HL-60 (cell line): ENCODE data around the gene MAB21L3.

Experiments
- DNase-seq, 2 experiments: peaks; one replicate each; pipeline ENCODE4 v3.0.0-alpha.2; 2010 to 2020; ENCODE audit warnings: low read depth in 1 of 2, low spot score in 1 of 2
- H3K27ac ChIP-seq: fragments of 250-450 bp; sonication (Bioruptor Pico); replicated peaks from 2 replicates; pipeline ENCODE4 v1.5.1; 2020; ENCODE audit warnings: mild to moderate bottlenecking, moderate library complexity
- H3K27me3 ChIP-seq: fragments of 250-450 bp; sonication (Bioruptor Pico); 2 replicates; pipeline ENCODE4 v1.5.1; 2021; ENCODE audit warnings: mild to moderate bottlenecking, moderate library complexity; ENCODE audit not compliant: insufficient read depth, poor library complexity, severe bottlenecking
- H3K4me3 ChIP-seq: replicated peaks from 2 replicates; pipeline ENCODE4 v1.5.1; 2011; ENCODE audit warnings: mild to moderate bottlenecking, control low read depth, low read length; ENCODE audit not compliant: insufficient read depth
- GABPA ChIP-seq: IDR thresholded peaks from 2 replicates; pipeline ENCODE4 v1.6.1; 2012; ENCODE audit warnings: low read depth
- POLR2AphosphoS5 ChIP-seq: IDR thresholded peaks from 2 replicates; pipeline ENCODE4 v1.6.1; 2012; ENCODE audit warnings: low read depth
- SPI1 ChIP-seq: IDR thresholded peaks from 2 replicates; pipeline ENCODE4 v1.6.1; 2012; ENCODE audit warnings: low read depth, mild to moderate bottlenecking, borderline replicate concordance
- TF ChIP-seq, protein P1 (sequence below): IDR thresholded peaks from 2 replicates; pipeline ENCODE4 v1.6.1; 2012; ENCODE audit warnings: low read depth; ENCODE audit not compliant: insufficient replicate concordance
- TF ChIP-seq, protein P2 (sequence below): IDR thresholded peaks from one replicate; pipeline ENCODE4 v1.5.1; 2011; ENCODE audit warnings: low read length, control low read depth, inconsistent platforms; ENCODE audit not compliant: insufficient read depth

MAB21L3 gene

GRCh38 chr1:116076831-116077230 lies 34.4 kb upstream of the MAB21L3 start:
- H3K4me3 ChIP-seq, result no peak overlapping the region
- no peak for DNase-seq
- TF ChIP-seq POLR2AphosphoS5 (no peak), SPI1 (no peak), GABPA (no peak)
- TF ChIP-seq, protein P1, sequence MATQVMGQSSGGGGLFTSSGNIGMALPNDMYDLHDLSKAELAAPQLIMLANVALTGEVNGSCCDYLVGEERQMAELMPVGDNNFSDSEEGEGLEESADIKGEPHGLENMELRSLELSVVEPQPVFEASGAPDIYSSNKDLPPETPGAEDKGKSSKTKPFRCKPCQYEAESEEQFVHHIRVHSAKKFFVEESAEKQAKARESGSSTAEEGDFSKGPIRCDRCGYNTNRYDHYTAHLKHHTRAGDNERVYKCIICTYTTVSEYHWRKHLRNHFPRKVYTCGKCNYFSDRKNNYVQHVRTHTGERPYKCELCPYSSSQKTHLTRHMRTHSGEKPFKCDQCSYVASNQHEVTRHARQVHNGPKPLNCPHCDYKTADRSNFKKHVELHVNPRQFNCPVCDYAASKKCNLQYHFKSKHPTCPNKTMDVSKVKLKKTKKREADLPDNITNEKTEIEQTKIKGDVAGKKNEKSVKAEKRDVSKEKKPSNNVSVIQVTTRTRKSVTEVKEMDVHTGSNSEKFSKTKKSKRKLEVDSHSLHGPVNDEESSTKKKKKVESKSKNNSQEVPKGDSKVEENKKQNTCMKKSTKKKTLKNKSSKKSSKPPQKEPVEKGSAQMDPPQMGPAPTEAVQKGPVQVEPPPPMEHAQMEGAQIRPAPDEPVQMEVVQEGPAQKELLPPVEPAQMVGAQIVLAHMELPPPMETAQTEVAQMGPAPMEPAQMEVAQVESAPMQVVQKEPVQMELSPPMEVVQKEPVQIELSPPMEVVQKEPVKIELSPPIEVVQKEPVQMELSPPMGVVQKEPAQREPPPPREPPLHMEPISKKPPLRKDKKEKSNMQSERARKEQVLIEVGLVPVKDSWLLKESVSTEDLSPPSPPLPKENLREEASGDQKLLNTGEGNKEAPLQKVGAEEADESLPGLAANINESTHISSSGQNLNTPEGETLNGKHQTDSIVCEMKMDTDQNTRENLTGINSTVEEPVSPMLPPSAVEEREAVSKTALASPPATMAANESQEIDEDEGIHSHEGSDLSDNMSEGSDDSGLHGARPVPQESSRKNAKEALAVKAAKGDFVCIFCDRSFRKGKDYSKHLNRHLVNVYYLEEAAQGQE, result no peak
- TF ChIP-seq, protein P2, sequence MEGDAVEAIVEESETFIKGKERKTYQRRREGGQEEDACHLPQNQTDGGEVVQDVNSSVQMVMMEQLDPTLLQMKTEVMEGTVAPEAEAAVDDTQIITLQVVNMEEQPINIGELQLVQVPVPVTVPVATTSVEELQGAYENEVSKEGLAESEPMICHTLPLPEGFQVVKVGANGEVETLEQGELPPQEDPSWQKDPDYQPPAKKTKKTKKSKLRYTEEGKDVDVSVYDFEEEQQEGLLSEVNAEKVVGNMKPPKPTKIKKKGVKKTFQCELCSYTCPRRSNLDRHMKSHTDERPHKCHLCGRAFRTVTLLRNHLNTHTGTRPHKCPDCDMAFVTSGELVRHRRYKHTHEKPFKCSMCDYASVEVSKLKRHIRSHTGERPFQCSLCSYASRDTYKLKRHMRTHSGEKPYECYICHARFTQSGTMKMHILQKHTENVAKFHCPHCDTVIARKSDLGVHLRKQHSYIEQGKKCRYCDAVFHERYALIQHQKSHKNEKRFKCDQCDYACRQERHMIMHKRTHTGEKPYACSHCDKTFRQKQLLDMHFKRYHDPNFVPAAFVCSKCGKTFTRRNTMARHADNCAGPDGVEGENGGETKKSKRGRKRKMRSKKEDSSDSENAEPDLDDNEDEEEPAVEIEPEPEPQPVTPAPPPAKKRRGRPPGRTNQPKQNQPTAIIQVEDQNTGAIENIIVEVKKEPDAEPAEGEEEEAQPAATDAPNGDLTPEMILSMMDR, result no peak
- H3K27me3 ChIP-seq, result no peaks in the 10 kb centered on the region
- H3K27ac ChIP-seq, result no peak overlapping the region

DNA sequence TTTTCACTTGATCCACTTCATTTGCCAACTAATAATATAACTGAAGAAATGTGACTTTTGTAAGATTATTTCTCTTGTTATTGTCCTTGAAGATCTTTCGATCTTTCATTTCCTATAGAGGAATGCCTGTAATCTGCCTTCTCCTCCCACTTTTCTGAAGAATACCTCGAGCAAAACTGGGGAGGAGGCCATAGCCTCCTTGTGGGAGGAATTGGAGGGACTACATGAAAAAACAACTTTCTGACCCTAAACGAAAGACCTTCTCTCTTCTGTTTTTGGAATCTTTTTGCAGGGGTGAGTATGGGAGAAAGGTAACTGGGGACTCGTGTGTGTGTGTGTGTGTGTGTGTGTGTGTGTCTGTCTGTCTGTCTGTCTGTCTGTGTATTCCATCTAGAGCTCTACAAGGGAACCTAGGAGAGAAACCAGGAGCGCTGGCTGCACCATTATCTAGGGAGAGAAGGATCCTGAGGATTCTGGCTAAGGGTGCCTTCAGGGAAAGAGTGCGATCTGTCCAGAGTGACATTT lies 32.4 kb upstream of the MAB21L3 start:
- Histone ChIP-seq H3K4me3 (no peak overlapping the region), H3K27me3 (no peaks in the 10 kb centered on the region), H3K27ac (no peak overlapping the region)
- no peak for DNase-seq
- TF ChIP-seq, protein P2, result no peak
- TF ChIP-seq SPI1 (no peak), GABPA (no peak), POLR2AphosphoS5 (no peak)
- TF ChIP-seq, protein P1, result no peak

- TF ChIP-seq, protein P1, result no peak
- peak; percentile 84 for TF ChIP-seq SPI1
- Histone ChIP-seq H3K4me3 (no peak overlapping the region), H3K27ac (no peak overlapping the region), H3K27me3 (no peaks in the 10 kb centered on the region)
- DNase-seq, result no peak
These were observed 23.6 kb upstream of the MAB21L3 start for GRCh38 chr1:116087628-116088027.
